Body of pancreas (tissue), 4 donors: ENCODE results near the gene EML5. TPM values are rescaled to one million over a fixed set of nuclear protein-coding genes. Genes with fewer than 3 reads are reported as not detected.

Experiments used
- ATAC-seq: fragments of 150-250 bp; one replicate; pipeline ENCODE4 v1.9.1; 2016
- DNase-seq, 4 donors: peaks; one replicate each; pipeline ENCODE4 v3.0.0-alpha.2; 2019
- H3K27ac ChIP-seq, 4 donors: fragments of 200-600 bp; sonication (generic); 1 replicate in 3 of 4; 2 replicates in 1 of 4; pipeline versions ENCODE4 v1.5.1 to v1.6.1; 2016 to 2019; ENCODE audit warnings: mild to moderate bottlenecking in 1 of 4, mixed read lengths in 1 of 4, moderate library complexity in 1 of 4
- H3K27me3 ChIP-seq, 2 donors: fragments of 200-600 bp; sonication (generic); one replicate each; pipeline ENCODE4 v1.6.0; 2016; ENCODE audit warnings: mild to moderate bottlenecking in 1 of 2
- H3K36me3 ChIP-seq, 2 donors: fragments of 200-600 bp; sonication (generic); replicated peaks in 1 of 2; 2 replicates each; pipeline ENCODE4 v1.5.1; 2016; ENCODE audit warnings: low read depth in 2 of 2; ENCODE audit not compliant: insufficient read depth in 1 of 2
- H3K4me1 ChIP-seq: fragments of 200-600 bp; sonication (generic); one replicate; pipeline ENCODE4 v1.6.0; 2016
- H3K4me3 ChIP-seq, 2 donors: fragments of 200-600 bp; sonication (generic); 1 replicate in 1 of 2; 2 replicates in 1 of 2; pipeline ENCODE4 v1.5.1; 2016 to 2019
- H3K9me3 ChIP-seq, 3 donors: fragments of 200-600 bp; sonication (generic); 1 replicate in 2 of 3; 2 replicates in 1 of 3; pipeline ENCODE4 v1.5.1; 2016
- POLR2A ChIP-seq, 3 donors: fragments of 450-650 bp; IDR thresholded peaks; one replicate each; pipeline ENCODE4 v1.6.1; 2016; ENCODE audit warnings: antibody characterized with exemption in 3 of 3, mild to moderate bottlenecking in 2 of 3
- WGBS, 2 donors: methylation state at CpG; one replicate each; pipeline ENCODE4 v1.1.5; 2017; 5-methylcytosine and 5-hydroxymethylcytosine counted together
- intact Hi-C: fragments of 100-400 bp; cut with DNase I; formaldehyde crosslinking; loops from one replicate; pipeline ENCODE4 v1.15.1; 2023
- total RNA-seq, 2 donors: library from RNA; depleted of rRNA; stranded (reverse); fragments of >200 nt; gene quantifications; one replicate each; pipeline ENCODE4 v1.1.0, GENCODE V29; 2016
- TF ChIP-seq, protein P1 (sequence below), 7 experiments: fragments of 450-650 bp in 4 of 7; fragments of 200-600 bp in 3 of 7; sonication (generic) in 3 of 7; IDR thresholded peaks; one replicate each; pipeline ENCODE4 v1.5.1; 2016 to 2019; ENCODE audit warnings: antibody characterized with exemption in 7 of 7

EML5 gene
- total RNA-seq, 2 donors from 2014 or later = 2.9 to 3.3 TPM

- TF ChIP-seq, protein P1, sequence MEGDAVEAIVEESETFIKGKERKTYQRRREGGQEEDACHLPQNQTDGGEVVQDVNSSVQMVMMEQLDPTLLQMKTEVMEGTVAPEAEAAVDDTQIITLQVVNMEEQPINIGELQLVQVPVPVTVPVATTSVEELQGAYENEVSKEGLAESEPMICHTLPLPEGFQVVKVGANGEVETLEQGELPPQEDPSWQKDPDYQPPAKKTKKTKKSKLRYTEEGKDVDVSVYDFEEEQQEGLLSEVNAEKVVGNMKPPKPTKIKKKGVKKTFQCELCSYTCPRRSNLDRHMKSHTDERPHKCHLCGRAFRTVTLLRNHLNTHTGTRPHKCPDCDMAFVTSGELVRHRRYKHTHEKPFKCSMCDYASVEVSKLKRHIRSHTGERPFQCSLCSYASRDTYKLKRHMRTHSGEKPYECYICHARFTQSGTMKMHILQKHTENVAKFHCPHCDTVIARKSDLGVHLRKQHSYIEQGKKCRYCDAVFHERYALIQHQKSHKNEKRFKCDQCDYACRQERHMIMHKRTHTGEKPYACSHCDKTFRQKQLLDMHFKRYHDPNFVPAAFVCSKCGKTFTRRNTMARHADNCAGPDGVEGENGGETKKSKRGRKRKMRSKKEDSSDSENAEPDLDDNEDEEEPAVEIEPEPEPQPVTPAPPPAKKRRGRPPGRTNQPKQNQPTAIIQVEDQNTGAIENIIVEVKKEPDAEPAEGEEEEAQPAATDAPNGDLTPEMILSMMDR (IDR thresholded peaks at IDR 0.05) = no peak
- no peak for TF ChIP-seq POLR2A (IDR thresholded peaks at IDR 0.05)
- H3K9me3 ChIP-seq = no peaks in the 10 kb centered on the region
- H3K27me3 ChIP-seq = no peaks in the 10 kb centered on the region
- 29 to 47% methylated on average over 3 of the region's 3 CpGs for WGBS, 2 donors
- intact Hi-C loops = no loop called here
- no peaks in the 10 kb centered on the region for H3K36me3 ChIP-seq
- H3K27ac ChIP-seq = no peak overlapping the region
- no peak for DNase-seq
- H3K4me1 ChIP-seq = peaks cover 14% of the 10 kb centered on the region
- ATAC-seq = no peak
- H3K4me3 ChIP-seq = no peak overlapping the region
Measured at GRCh38 chr14:88829188-88829587, 36.4 kb upstream of the EML5 start.

DNA sequence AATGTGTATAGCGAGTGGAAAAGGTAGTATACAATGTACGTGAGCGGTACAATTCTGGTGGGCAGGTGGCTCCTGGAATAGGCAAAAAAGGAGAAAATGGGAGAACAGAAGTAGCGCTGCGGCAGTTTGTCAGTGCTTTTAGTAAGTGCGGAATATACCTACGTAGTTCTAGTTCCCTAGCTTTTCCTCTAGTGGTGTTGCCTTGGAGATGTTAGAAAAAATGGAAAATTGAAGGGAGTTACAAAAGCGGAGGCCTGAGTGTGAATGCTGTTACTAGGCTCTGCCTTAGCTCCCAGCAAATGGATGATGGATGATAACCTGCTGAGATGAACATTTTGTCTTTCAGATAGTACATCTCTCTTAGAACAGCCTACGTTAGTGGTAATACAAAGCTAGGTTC, 32.8 kb upstream of the EML5 start:
- H3K9me3 ChIP-seq = no peaks in the 10 kb centered on the region
- no peaks in the 10 kb centered on the region for H3K36me3 ChIP-seq
- no peak overlapping the region for H3K4me3 ChIP-seq
- intact Hi-C loops = no loop called here
- TF ChIP-seq POLR2A (IDR thresholded peaks at IDR 0.05) = peak in 1 of 3 donors; percentile 34
- TF ChIP-seq, protein P1 (IDR thresholded peaks at IDR 0.05) = no peak
- ATAC-seq (no peak), DNase-seq (peak in 1 of 4 donors; percentile 6)
- H3K27ac ChIP-seq = peak overlapping the region in 1 of 4 donors; percentile 94
- WGBS, 2 donors = 88 to 89% methylated on average over 9 of the region's 9 CpGs
- peaks cover 9% of the 10 kb centered on the region for H3K4me1 ChIP-seq
- no peaks in the 10 kb centered on the region for H3K27me3 ChIP-seq

DNA sequence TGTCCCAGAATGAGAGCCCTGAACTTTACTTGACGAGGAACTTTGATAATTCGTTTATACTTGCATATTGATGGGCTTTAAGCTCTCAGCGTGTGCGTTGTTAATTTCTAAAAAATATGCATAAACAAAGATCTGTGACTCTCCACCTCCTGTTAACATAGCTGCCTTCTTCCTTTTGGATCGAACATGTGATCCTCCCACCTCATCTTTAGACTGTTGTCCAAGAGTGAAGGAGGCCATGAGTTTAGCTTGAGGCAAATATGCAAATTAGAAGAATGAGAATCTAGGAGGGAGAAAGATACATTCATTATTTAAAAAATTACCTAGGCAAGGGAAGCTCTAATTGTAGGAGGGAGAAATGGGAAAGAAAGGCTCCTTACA, 32.3 kb upstream of the EML5 start:
- peak overlapping the region; percentile 30 to 52 for H3K4me3 ChIP-seq
- intact Hi-C loops = no loop called here
- 1 to 2% methylated on average over 5 of the region's 5 CpGs for WGBS, 2 donors
- no peaks in the 10 kb centered on the region for H3K36me3 ChIP-seq
- no peak for DNase-seq
- H3K27ac ChIP-seq = peak overlapping the region; percentile 73 to 94 (median 86)
- no peaks in the 10 kb centered on the region for H3K9me3 ChIP-seq
- H3K27me3 ChIP-seq = no peaks in the 10 kb centered on the region
- TF ChIP-seq, protein P1 (IDR thresholded peaks at IDR 0.05) = no peak
- TF ChIP-seq POLR2A (IDR thresholded peaks at IDR 0.05) = no peak
- peaks cover 9% of the 10 kb centered on the region for H3K4me1 ChIP-seq
- no peak for ATAC-seq

- Histone ChIP-seq H3K27ac (peak within 1 kb of the TSS; percentile 73 to 94 (median 86)), H3K27me3 (no peaks in the 10 kb centered on the region), H3K4me1 (peaks cover 9% of the 10 kb centered on the region), H3K9me3 (no peaks in the 10 kb centered on the region), H3K36me3 (no peaks in the 10 kb centered on the region), H3K4me3 (peak within 1 kb of the TSS; percentile 30 to 52)
- WGBS, 2 donors = 0% methylated on average over 27 to 50 of the region's 50 CpGs
- peak; percentile 99 for ATAC-seq
- intact Hi-C loops = no loop called here
- peak; percentile 60 to 87 (median 84) for TF ChIP-seq POLR2A (IDR thresholded peaks at IDR 0.05)
- TF ChIP-seq, protein P1 (IDR thresholded peaks at IDR 0.05) = peak in 1 of 7 experiments; percentile 35
- DNase-seq = peak; percentile 82 to 89 (median 87)
Measured at GRCh38 chr14:88824314-88825077, 31.7 kb upstream of the EML5 start, which contains the start of gene TTC8. Gene TTC8, plus strand, starts transcription at chr14:88824651. Its CDS starts 57 bp downstream, at chr14:88824708.

- no peaks in the 10 kb centered on the region for H3K9me3 ChIP-seq
- ATAC-seq (peak; percentile 2), DNase-seq (no peak)
- peak overlapping the region; percentile 30 to 35 for H3K4me3 ChIP-seq
- no peaks in the 10 kb centered on the region for H3K36me3 ChIP-seq
- intact Hi-C loops = no loop called here
- peak overlapping the region; percentile 73 to 94 (median 86) for H3K27ac ChIP-seq
- WGBS, 2 donors = 1 to 3% methylated on average over 9 of the region's 9 CpGs
- peaks cover 9% of the 10 kb centered on the region for H3K4me1 ChIP-seq
- TF ChIP-seq, protein P1 (IDR thresholded peaks at IDR 0.05) = no peak
- no peak for TF ChIP-seq POLR2A (IDR thresholded peaks at IDR 0.05)
- H3K27me3 ChIP-seq = no peaks in the 10 kb centered on the region
Measured at GRCh38 chr14:88823968-88824313, 31.2 kb upstream of the EML5 start.
